ENCODE measurements around the gene CAPN7. TPM values are rescaled to one million over a fixed set of nuclear protein-coding genes. Genes with fewer than 3 reads are reported as not detected.

Gene CAPN7
- total RNA-seq, 1 donor from 2014 or later, result 41.3 TPM

DNA sequence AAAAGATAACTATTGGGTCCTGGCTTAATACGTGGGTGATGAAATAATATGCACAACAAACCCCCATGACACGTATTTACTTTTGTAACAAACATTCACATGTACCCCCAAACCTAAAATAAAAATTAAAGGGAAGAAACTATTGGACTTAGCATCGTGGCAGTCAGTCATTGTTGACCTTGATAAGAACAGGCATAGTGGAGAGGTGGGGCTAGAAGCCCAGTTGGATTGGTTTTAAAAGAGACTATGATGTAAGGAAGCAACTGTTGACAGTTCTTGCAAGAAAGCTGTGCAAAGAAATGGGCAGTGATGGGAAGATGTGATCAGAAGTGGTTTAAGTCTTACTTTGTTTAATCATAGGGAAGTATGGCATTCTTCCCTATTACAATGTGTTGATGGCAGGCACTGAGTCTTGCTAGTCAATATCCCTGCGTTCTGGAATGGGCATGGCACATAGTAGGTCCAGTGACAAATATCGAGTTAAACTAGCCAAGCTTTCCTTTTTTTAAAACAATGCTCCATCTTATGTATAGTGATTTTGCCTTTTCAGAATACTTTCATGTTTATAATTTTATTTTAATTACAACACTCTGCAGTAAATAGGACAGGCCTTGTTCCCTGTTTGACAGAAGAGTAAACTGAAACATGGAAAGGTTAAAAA, 37.9 kb downstream of the CAPN7 start:
- DNase-seq (ENCODE audit: low spot score), result no peak

DNA sequence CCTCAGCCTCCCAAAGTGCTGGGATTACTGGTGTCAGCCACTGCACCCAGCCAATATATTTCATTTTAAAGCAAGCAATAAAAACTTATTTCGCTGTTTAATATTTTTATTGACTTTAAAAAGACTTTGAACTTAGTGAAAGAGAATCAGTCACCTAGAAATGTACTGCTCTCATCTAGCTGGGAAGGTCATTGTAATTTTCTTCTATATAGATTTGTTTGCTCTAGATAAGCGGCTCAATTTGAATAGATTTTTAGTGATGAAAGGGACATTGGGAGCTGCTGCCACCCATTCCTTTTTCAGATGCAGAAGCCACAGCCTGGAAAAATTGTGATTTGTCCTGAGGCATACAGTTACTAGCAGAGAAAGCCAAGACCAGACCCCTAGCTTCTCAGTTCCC, 40.1 kb downstream of the CAPN7 start:
- no peak for DNase-seq (ENCODE audit: low spot score)

GRCh38 chr3:15253023-15253697, 47.1 kb downstream of the CAPN7 start:
- no peak for DNase-seq (ENCODE audit: low spot score)

DNA sequence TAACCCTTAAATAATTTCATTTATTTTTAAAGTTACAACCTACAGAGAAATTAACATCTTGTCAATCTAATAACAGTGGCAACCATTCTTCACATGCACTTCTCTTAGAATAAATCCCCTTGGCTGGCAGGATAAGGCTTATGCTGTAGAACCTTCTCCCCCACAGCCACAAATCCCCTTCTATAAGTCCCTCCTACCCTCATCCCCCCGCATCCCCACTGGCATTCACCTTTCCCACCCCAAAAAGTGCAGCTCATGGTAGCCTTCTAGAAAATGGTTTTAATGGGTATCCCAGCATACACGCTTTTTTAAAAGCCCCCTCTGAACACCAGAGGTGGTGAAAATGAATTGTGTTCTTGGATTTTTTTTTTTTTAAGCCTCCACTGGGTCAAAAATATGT, 49.2 kb downstream of the CAPN7 start:
- DNase-seq (ENCODE audit: low spot score), result no peak

- no peak for DNase-seq (ENCODE audit: low spot score)
Measured at GRCh38 chr3:15256861-15257341, 50.9 kb downstream of the CAPN7 start.

DNA sequence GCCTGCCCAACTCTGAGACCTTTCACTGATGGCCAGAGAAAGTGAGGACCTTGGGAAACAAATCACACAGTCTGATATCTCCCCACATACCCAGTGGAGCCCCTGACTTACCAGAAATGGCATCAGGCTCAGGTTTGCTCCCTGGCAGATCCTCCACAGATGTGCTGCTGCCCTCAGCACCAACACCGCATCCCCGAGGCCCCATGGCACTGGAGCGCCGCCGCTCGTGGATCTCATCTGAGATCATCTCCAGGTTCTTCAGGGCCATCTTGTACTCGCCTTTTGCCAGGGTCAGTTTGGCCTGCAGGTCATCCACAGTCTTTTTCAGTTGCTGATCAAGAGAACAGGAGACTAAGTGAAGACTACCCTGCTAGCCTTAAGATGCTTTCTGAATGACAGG, 52.7 kb downstream of the CAPN7 start:
- DNase-seq (ENCODE audit: low spot score), result no peak

GRCh38 chr3:15260531-15260930, 54.5 kb downstream of the CAPN7 start:
- no peak for DNase-seq (ENCODE audit: low spot score)

- DNase-seq (ENCODE audit: low spot score), result no peak
Measured at GRCh38 chr3:15261274-15261673, 55.2 kb downstream of the CAPN7 start.

GRCh38 chr3:15262021-15262420, 56.0 kb downstream of the CAPN7 start:
- no peak for DNase-seq (ENCODE audit: low spot score)

GRCh38 chr3:15263120-15263519, 57.1 kb downstream of the CAPN7 start:
- no peak for DNase-seq (ENCODE audit: low spot score)

DNA sequence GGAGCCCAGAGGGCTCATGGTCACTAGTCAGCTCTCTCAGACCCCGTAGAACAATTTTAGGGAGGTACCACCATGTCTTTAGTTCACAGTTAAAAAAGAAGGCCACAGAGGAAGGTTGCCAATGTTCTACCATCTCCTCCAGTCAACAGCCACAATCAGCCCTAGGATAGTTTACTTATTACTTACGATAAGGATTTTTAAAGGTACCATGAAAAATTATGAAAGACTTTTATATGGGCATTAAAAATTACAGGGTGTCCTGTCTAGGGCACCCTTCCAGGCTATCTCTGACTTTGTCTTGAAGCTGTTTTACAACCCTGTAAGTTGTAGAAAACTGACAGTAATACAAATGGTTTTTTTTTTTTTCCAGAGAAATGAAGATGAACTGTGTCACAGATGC, 57.9 kb downstream of the CAPN7 start:
- no peak for DNase-seq (ENCODE audit: low spot score)

DNA sequence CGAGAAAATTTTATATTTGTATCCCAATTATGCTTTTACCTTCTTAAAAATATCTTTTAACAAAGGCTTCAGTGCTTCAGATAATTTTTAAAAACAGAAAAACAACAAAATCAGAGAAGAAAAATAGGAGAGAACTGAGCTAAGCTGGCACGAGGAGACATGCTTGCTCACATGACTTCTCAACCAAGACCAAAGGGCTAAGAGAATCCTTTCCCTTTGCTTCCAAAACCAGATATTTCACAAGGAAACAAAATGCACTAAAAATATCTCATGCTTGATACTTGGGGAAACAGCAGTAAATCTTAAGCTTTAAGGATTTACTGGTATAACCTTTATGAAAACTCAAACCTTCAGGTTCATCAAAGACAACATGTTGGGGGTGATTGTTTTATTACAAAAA, 58.4 kb downstream of the CAPN7 start:
- no peak for DNase-seq (ENCODE audit: low spot score)

- no peak for DNase-seq (ENCODE audit: low spot score)
Measured at GRCh38 chr3:15265655-15266509, 59.8 kb downstream of the CAPN7 start.

GRCh38 chr3:15266510-15267376, 60.7 kb downstream of the CAPN7 start:
- DNase-seq (ENCODE audit: low spot score), result no peak

DNA sequence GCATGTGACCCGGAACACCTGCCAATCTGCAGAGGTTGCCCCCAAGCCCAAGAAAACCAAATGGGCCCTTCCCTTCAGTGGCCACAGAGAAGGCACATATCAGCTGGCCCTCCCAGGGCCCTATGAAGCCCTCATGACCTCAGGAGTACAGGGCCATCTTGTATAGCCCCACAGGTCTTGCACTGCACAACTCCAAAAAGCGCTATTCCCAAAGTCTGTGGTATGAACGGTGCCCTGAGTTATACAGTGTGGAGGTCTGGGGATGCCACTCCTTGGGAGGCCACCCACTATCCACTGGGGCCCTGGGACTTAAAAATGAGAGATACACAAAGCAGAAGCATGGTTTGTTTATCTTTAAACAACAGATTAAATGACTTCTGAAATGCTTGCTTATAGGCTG, 61.5 kb downstream of the CAPN7 start:
- no peak for DNase-seq (ENCODE audit: low spot score)

- DNase-seq (ENCODE audit: low spot score), result no peak
Measured at GRCh38 chr3:15268033-15268631, 62.1 kb downstream of the CAPN7 start.

GRCh38 chr3:15269091-15269989, 63.3 kb downstream of the CAPN7 start:
- peak; percentile 94 for DNase-seq (ENCODE audit: low spot score)

- DNase-seq (ENCODE audit: low spot score), result no peak
Measured at GRCh38 chr3:15271030-15271429, 65.0 kb downstream of the CAPN7 start.

DNA sequence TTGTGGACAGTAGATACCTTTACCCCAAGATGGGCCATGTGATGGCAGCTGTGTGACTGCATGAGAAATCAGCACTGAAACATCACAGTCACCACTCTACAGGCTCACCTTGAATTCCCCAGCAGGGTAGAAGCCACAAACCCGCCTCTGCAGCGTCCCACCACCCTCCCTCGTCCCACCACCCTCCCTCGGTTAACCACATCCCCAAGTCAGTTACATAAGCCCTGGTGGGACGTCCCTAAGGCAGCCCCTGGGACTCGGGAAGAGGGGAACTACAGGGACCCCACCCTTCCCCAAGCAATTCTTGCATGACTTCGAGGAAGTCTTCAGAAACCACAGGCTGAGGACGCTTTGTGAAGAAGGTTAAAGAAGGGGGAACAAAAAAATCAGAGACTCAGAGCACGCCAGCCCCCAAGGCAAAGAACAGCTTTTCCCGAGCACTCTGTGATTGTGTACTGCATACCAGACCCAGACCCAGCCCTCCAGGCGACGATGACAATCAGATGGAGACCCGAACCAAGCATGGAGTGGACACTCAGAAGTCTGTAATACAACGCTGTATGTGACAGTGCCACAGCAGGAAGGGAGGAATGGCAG, 65.8 kb downstream of the CAPN7 start:
- DNase-seq (ENCODE audit: low spot score), result no peak

All from mesenteric fat pad (tissue), 1 donor.